Esophagus squamous epithelium (tissue), 4 donors: Measurements from ENCODE around the gene C3orf22.

Source experiments
- POLR2A ChIP-seq, 4 donors: fragments of 450-650 bp; IDR thresholded peaks; one replicate each; pipeline ENCODE4 v1.6.1; 2017; ENCODE audit warnings: antibody characterized with exemption in 4 of 4, mild to moderate bottlenecking in 4 of 4, moderate library complexity in 3 of 4
- TF ChIP-seq, protein P1 (sequence below), 6 experiments: fragments of 450-650 bp in 4 of 6; fragments of 200-600 bp in 2 of 6; sonication (generic) in 2 of 6; IDR thresholded peaks; one replicate each; pipeline ENCODE4 v1.5.1; 2016 to 2019; ENCODE audit warnings: antibody characterized with exemption in 6 of 6, mild to moderate bottlenecking in 4 of 6, moderate library complexity in 4 of 6

DNA sequence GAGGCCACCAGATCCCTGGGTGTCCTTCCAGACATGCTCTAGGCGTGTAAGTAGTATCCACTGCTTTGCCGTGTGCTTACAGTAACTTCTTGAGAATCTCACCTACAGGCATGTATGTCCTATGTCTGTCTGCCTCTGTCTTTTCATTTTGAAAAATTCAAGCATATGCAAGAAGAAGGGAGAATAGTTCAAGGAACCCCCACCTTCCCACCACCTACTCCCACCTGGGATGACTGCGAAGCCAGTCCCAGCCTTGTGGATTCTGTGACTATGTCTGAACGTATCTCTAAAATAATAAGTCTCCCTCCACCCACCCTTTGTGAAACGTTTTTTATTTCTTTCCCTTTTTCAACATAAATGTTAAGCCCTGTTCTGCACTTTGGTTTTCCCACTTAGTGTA lies 19.8 kb downstream of the C3orf22 start:
- TF ChIP-seq, protein P1, sequence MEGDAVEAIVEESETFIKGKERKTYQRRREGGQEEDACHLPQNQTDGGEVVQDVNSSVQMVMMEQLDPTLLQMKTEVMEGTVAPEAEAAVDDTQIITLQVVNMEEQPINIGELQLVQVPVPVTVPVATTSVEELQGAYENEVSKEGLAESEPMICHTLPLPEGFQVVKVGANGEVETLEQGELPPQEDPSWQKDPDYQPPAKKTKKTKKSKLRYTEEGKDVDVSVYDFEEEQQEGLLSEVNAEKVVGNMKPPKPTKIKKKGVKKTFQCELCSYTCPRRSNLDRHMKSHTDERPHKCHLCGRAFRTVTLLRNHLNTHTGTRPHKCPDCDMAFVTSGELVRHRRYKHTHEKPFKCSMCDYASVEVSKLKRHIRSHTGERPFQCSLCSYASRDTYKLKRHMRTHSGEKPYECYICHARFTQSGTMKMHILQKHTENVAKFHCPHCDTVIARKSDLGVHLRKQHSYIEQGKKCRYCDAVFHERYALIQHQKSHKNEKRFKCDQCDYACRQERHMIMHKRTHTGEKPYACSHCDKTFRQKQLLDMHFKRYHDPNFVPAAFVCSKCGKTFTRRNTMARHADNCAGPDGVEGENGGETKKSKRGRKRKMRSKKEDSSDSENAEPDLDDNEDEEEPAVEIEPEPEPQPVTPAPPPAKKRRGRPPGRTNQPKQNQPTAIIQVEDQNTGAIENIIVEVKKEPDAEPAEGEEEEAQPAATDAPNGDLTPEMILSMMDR (IDR thresholded peaks at IDR 0.05): no peak
- no peak for TF ChIP-seq POLR2A (IDR thresholded peaks at IDR 0.05)
